Measurements from ENCODE around the gene CA5A. TPM values are rescaled to one million over a fixed set of nuclear protein-coding genes. Genes with fewer than 3 reads are reported as not detected.

The CA5A gene
- total RNA-seq, 1 experiment from 2014 or later, result not detected

GRCh38 chr16:87843678-87844105 is 92.6 kb downstream of the CA5A start:
- peaks cover 97% of the 10 kb centered on the region for H3K4me1 ChIP-seq (ENCODE audit: low read length)
- DNase-seq, result no peak
- H3K9me2 ChIP-seq (replicated peaks; ENCODE audit: insufficient read depth, low read length), result no peaks in the 10 kb centered on the region
- peaks cover 70% of the 10 kb centered on the region for H3K79me2 ChIP-seq (ENCODE audit: low read length)
- no peaks in the 10 kb centered on the region for H3K9me3 ChIP-seq (ENCODE audit: low read length)
- H3K4me2 ChIP-seq (ENCODE audit: low read depth, low read length, poor library complexity, severe bottlenecking), result no peak overlapping the region
- peaks cover 98% of the 10 kb centered on the region for H4K20me1 ChIP-seq (ENCODE audit: insufficient read depth, low read depth, low read length)
- peak overlapping the region; percentile 69 for H3K27ac ChIP-seq (ENCODE audit: low read length)
- no peak overlapping the region for H3K9ac ChIP-seq (ENCODE audit: low read length)
- no peak overlapping the region for H2AFZ ChIP-seq (ENCODE audit: low read length)
- H3K36me3 ChIP-seq (ENCODE audit: insufficient read depth, low read length), result peaks cover 64% of the 10 kb centered on the region
- no peak overlapping the region for H3K4me3 ChIP-seq (ENCODE audit: low read length)
- H3K27me3 ChIP-seq (ENCODE audit: low read length), result no peaks in the 10 kb centered on the region

GRCh38 chr16:87842209-87842869 is 94.0 kb downstream of the CA5A start:
- H3K9ac ChIP-seq (ENCODE audit: low read length), result no peak overlapping the region
- H3K4me1 ChIP-seq (ENCODE audit: low read length), result peaks cover 99% of the 10 kb centered on the region
- H3K79me2 ChIP-seq (ENCODE audit: low read length), result peaks cover 57% of the 10 kb centered on the region
- DNase-seq, result no peak
- peak overlapping the region; percentile 69 for H3K27ac ChIP-seq (ENCODE audit: low read length)
- peaks cover 86% of the 10 kb centered on the region for H4K20me1 ChIP-seq (ENCODE audit: insufficient read depth, low read depth, low read length)
- no peak overlapping the region for H3K4me2 ChIP-seq (ENCODE audit: low read depth, low read length, poor library complexity, severe bottlenecking)
- H3K4me3 ChIP-seq (ENCODE audit: low read length), result no peak overlapping the region
- no peak overlapping the region for H2AFZ ChIP-seq (ENCODE audit: low read length)
- no peaks in the 10 kb centered on the region for H3K9me3 ChIP-seq (ENCODE audit: low read length)
- peaks cover 57% of the 10 kb centered on the region for H3K36me3 ChIP-seq (ENCODE audit: insufficient read depth, low read length)
- no peaks in the 10 kb centered on the region for H3K9me2 ChIP-seq (replicated peaks; ENCODE audit: insufficient read depth, low read length)
- no peaks in the 10 kb centered on the region for H3K27me3 ChIP-seq (ENCODE audit: low read length)

GRCh38 chr16:87841340-87842208 is 94.8 kb downstream of the CA5A start:
- Histone ChIP-seq H3K4me3 (ENCODE audit: low read length) (no peak overlapping the region), H3K27ac (ENCODE audit: low read length) (0 out of 2 replicates have a peak overlapping the region, but pooled peaks have one; percentile 8), H4K20me1 (ENCODE audit: insufficient read depth, low read depth, low read length) (peaks cover 82% of the 10 kb centered on the region), H3K36me3 (ENCODE audit: insufficient read depth, low read length) (peaks cover 62% of the 10 kb centered on the region), H3K4me1 (ENCODE audit: low read length) (peaks cover 99% of the 10 kb centered on the region), H3K9me2 (replicated peaks; ENCODE audit: insufficient read depth, low read length) (no peaks in the 10 kb centered on the region), H3K27me3 (ENCODE audit: low read length) (no peaks in the 10 kb centered on the region), H2AFZ (ENCODE audit: low read length) (no peak overlapping the region), H3K79me2 (ENCODE audit: low read length) (peaks cover 49% of the 10 kb centered on the region), H3K9ac (ENCODE audit: low read length) (no peak overlapping the region), H3K9me3 (ENCODE audit: low read length) (no peaks in the 10 kb centered on the region), H3K4me2 (ENCODE audit: low read depth, low read length, poor library complexity, severe bottlenecking) (no peak overlapping the region)
- no peak for DNase-seq

- no peak overlapping the region for H3K27ac ChIP-seq (ENCODE audit: low read length)
- H3K36me3 ChIP-seq (ENCODE audit: insufficient read depth, low read length), result peaks cover 66% of the 10 kb centered on the region
- H2AFZ ChIP-seq (ENCODE audit: low read length), result no peak overlapping the region
- peaks cover 81% of the 10 kb centered on the region for H4K20me1 ChIP-seq (ENCODE audit: insufficient read depth, low read depth, low read length)
- H3K4me1 ChIP-seq (ENCODE audit: low read length), result peaks cover 99% of the 10 kb centered on the region
- no peak overlapping the region for H3K4me3 ChIP-seq (ENCODE audit: low read length)
- H3K4me2 ChIP-seq (ENCODE audit: low read depth, low read length, poor library complexity, severe bottlenecking), result no peak overlapping the region
- no peaks in the 10 kb centered on the region for H3K27me3 ChIP-seq (ENCODE audit: low read length)
- no peak overlapping the region for H3K9ac ChIP-seq (ENCODE audit: low read length)
- H3K9me3 ChIP-seq (ENCODE audit: low read length), result no peaks in the 10 kb centered on the region
- no peaks in the 10 kb centered on the region for H3K9me2 ChIP-seq (replicated peaks; ENCODE audit: insufficient read depth, low read length)
- H3K79me2 ChIP-seq (ENCODE audit: low read length), result peaks cover 38% of the 10 kb centered on the region
- no peak for DNase-seq
Observed at GRCh38 chr16:87840271-87840978, 95.9 kb downstream of the CA5A start.

- H3K4me1 ChIP-seq (ENCODE audit: low read length), result peaks cover 100% of the 10 kb centered on the region
- no peaks in the 10 kb centered on the region for H3K27me3 ChIP-seq (ENCODE audit: low read length)
- H3K9me3 ChIP-seq (ENCODE audit: low read length), result no peaks in the 10 kb centered on the region
- DNase-seq, result no peak
- peaks cover 33% of the 10 kb centered on the region for H3K79me2 ChIP-seq (ENCODE audit: low read length)
- H3K9ac ChIP-seq (ENCODE audit: low read length), result no peak overlapping the region
- no peak overlapping the region for H3K27ac ChIP-seq (ENCODE audit: low read length)
- no peak overlapping the region for H3K4me2 ChIP-seq (ENCODE audit: low read depth, low read length, poor library complexity, severe bottlenecking)
- H3K9me2 ChIP-seq (replicated peaks; ENCODE audit: insufficient read depth, low read length), result no peaks in the 10 kb centered on the region
- peaks cover 67% of the 10 kb centered on the region for H3K36me3 ChIP-seq (ENCODE audit: insufficient read depth, low read length)
- H3K4me3 ChIP-seq (ENCODE audit: low read length), result no peak overlapping the region
- H4K20me1 ChIP-seq (ENCODE audit: insufficient read depth, low read depth, low read length), result peaks cover 82% of the 10 kb centered on the region
- H2AFZ ChIP-seq (ENCODE audit: low read length), result no peak overlapping the region
Observed at GRCh38 chr16:87839542-87840270, 96.6 kb downstream of the CA5A start.

- Histone ChIP-seq H3K4me3 (ENCODE audit: low read length) (no peak overlapping the region), H3K9me2 (replicated peaks; ENCODE audit: insufficient read depth, low read length) (no peaks in the 10 kb centered on the region), H4K20me1 (ENCODE audit: insufficient read depth, low read depth, low read length) (peaks cover 80% of the 10 kb centered on the region), H3K4me2 (ENCODE audit: low read depth, low read length, poor library complexity, severe bottlenecking) (no peak overlapping the region), H3K36me3 (ENCODE audit: insufficient read depth, low read length) (peaks cover 72% of the 10 kb centered on the region), H3K4me1 (ENCODE audit: low read length) (peaks cover 100% of the 10 kb centered on the region), H3K27me3 (ENCODE audit: low read length) (no peaks in the 10 kb centered on the region), H3K9ac (ENCODE audit: low read length) (no peak overlapping the region), H3K79me2 (ENCODE audit: low read length) (peaks cover 24% of the 10 kb centered on the region), H3K27ac (ENCODE audit: low read length) (no peak overlapping the region; the same call in 1 of the 2 replicates), H2AFZ (ENCODE audit: low read length) (no peak overlapping the region), H3K9me3 (ENCODE audit: low read length) (no peaks in the 10 kb centered on the region)
- no peak for DNase-seq
Observed at GRCh38 chr16:87838643-87839541, 97.4 kb downstream of the CA5A start.
